GM18517 (cell line): ENCODE measurements around the gene ZBTB1.
A peak's percentile ranks its signal among the peaks of the same experiment; 100 is the strongest.
"Not testable (repeated sequence)": the region's sequence is repeated elsewhere in the genome, so short reads cannot be mapped to it uniquely, and the experiment has no call there.

Experiments
- ATAC-seq: cut with Tn5 transposase; IDR thresholded peaks from one replicate; pipeline ENCODE4 v1.9.1; 2021; ENCODE audit warnings: mild to moderate bottlenecking, moderate library complexity; ENCODE audit not compliant: unreplicated experiment

The ZBTB1 gene

GRCh38 chr14:64522591-64523355 lies 18.2 kb downstream of the ZBTB1 start:
- no peak for ATAC-seq

GRCh38 chr14:64525354-64525753 lies 20.8 kb downstream of the ZBTB1 start:
- no peak for ATAC-seq

- ATAC-seq, result no peak
Measured at GRCh38 chr14:64531567-64531966, 27.0 kb downstream of the ZBTB1 start.

GRCh38 chr14:64536488-64537245 lies 32.1 kb downstream of the ZBTB1 start:
- no peak for ATAC-seq

GRCh38 chr14:64540208-64541202 lies 35.9 kb downstream of the ZBTB1 start, which contains the start of gene HSPA2:
Gene HSPA2 (plus strand): TSS chr14:64540741. CDS start chr14:64540850, 109 bp downstream.
- ATAC-seq, result peak; percentile 92

- ATAC-seq, result no peak
Measured at GRCh38 chr14:64541261-64541971, 36.8 kb downstream of the ZBTB1 start.

- ATAC-seq, result no peak
Measured at GRCh38 chr14:64541972-64542835, 37.6 kb downstream of the ZBTB1 start.

- no peak for ATAC-seq
Measured at GRCh38 chr14:64542836-64543201, 38.2 kb downstream of the ZBTB1 start.

- ATAC-seq, result no peak
Measured at GRCh38 chr14:64544607-64545312, 40.2 kb downstream of the ZBTB1 start.

- ATAC-seq, result no peak
Measured at GRCh38 chr14:64549016-64549415, 44.4 kb downstream of the ZBTB1 start.

GRCh38 chr14:64549791-64550620 lies 45.4 kb downstream of the ZBTB1 start, which contains the start of gene PPP1R36:
Gene PPP1R36 (plus strand): TSS chr14:64549961. CDS start chr14:64549998, 37 bp downstream.
- no peak for ATAC-seq

GRCh38 chr14:64550621-64551333 lies 46.2 kb downstream of the ZBTB1 start:
- ATAC-seq, result no peak

- ATAC-seq, result no peak
Measured at GRCh38 chr14:64554556-64554955, 50.0 kb downstream of the ZBTB1 start.

- ATAC-seq, result no peak
Measured at GRCh38 chr14:64556526-64556925, 52.0 kb downstream of the ZBTB1 start.

- ATAC-seq, result not testable (repeated sequence)
Measured at GRCh38 chr14:64558216-64558615, 53.6 kb downstream of the ZBTB1 start.

GRCh38 chr14:64561631-64562030 lies 57.1 kb downstream of the ZBTB1 start:
- no peak for ATAC-seq

GRCh38 chr14:64562436-64562835 lies 57.9 kb downstream of the ZBTB1 start:
- no peak for ATAC-seq
